Kidney epithelial cell (primary cell): ENCODE measurements around the gene ACTR3C. TPM values are rescaled to one million over a fixed set of nuclear protein-coding genes. Genes with fewer than 3 reads are reported as not detected.
"Not testable (repeated sequence)": the region's sequence is repeated elsewhere in the genome, so short reads cannot be mapped to it uniquely, and the experiment has no call there.

Experiments used
- DNase-seq: peaks from one replicate; pipeline ENCODE4 v3.0.0-alpha.2; 2010; ENCODE audit warnings: low read depth
- H3K27me3 ChIP-seq: 2 replicates; pipeline ENCODE4 v1.6.0; 2011; ENCODE audit warnings: low read length; ENCODE audit not compliant: control insufficient read depth, insufficient read depth
- H3K36me3 ChIP-seq: 2 replicates; pipeline ENCODE4 v1.5.1; 2011; ENCODE audit warnings: low read length; ENCODE audit not compliant: control insufficient read depth, insufficient read depth
- H3K4me3 ChIP-seq: 2 replicates; pipeline ENCODE4 v1.5.1; 2011; ENCODE audit warnings: low read depth, mild to moderate bottlenecking, control low read depth, low read length
- total RNA-seq: library from RNA; depleted of rRNA; stranded (reverse); fragments of >200 nt; gene quantifications from 2 replicates; pipeline ENCODE4 v1.2.3, GENCODE V29; 2015

ACTR3C gene
- total RNA-seq, 1 donor from 2014 or later, result 3.3 TPM

GRCh38 chr7:150268287-150268686 is 55.1 kb downstream of the ACTR3C start:
- H3K27me3 ChIP-seq, DNase-seq, H3K4me3 ChIP-seq, H3K36me3 ChIP-seq: not testable (repeated sequence)

GRCh38 chr7:150266953-150267665 is 56.2 kb downstream of the ACTR3C start:
- H3K36me3 ChIP-seq, H3K4me3 ChIP-seq, H3K27me3 ChIP-seq, DNase-seq: not testable (repeated sequence)

- H3K36me3 ChIP-seq, H3K4me3 ChIP-seq, DNase-seq, H3K27me3 ChIP-seq: not testable (repeated sequence)
Measured at GRCh38 chr7:150262656-150263055, 60.7 kb downstream of the ACTR3C start.

- not testable (repeated sequence) for H3K27me3 ChIP-seq, DNase-seq, H3K4me3 ChIP-seq, H3K36me3 ChIP-seq
Measured at GRCh38 chr7:150247745-150248144, 75.6 kb downstream of the ACTR3C start.

GRCh38 chr7:150245208-150245607 is 78.1 kb downstream of the ACTR3C start:
- H3K27me3 ChIP-seq, DNase-seq, H3K36me3 ChIP-seq, H3K4me3 ChIP-seq: not testable (repeated sequence)

- H3K4me3 ChIP-seq, DNase-seq, H3K36me3 ChIP-seq, H3K27me3 ChIP-seq: not testable (repeated sequence)
Measured at GRCh38 chr7:150242935-150243334, 80.4 kb downstream of the ACTR3C start.

GRCh38 chr7:150225444-150225843 is 97.9 kb downstream of the ACTR3C start:
- H3K27me3 ChIP-seq, DNase-seq, H3K4me3 ChIP-seq, H3K36me3 ChIP-seq: not testable (repeated sequence)

GRCh38 chr7:150222083-150222972 is 101.0 kb downstream of the ACTR3C start:
- H3K27me3 ChIP-seq, H3K36me3 ChIP-seq, H3K4me3 ChIP-seq, DNase-seq: not testable (repeated sequence)

GRCh38 chr7:150220673-150221181 is 102.6 kb downstream of the ACTR3C start:
- not testable (repeated sequence) for H3K27me3 ChIP-seq, H3K36me3 ChIP-seq, DNase-seq, H3K4me3 ChIP-seq

- DNase-seq, H3K27me3 ChIP-seq, H3K36me3 ChIP-seq, H3K4me3 ChIP-seq: not testable (repeated sequence)
Measured at GRCh38 chr7:150219941-150220658, 103.2 kb downstream of the ACTR3C start.

GRCh38 chr7:150206848-150207247 is 116.5 kb downstream of the ACTR3C start:
- not testable (repeated sequence) for H3K27me3 ChIP-seq, DNase-seq, H3K4me3 ChIP-seq, H3K36me3 ChIP-seq

GRCh38 chr7:150205866-150206265 is 117.5 kb downstream of the ACTR3C start:
- DNase-seq, H3K4me3 ChIP-seq, H3K27me3 ChIP-seq, H3K36me3 ChIP-seq: not testable (repeated sequence)

GRCh38 chr7:150204577-150204976 is 118.8 kb downstream of the ACTR3C start:
- H3K4me3 ChIP-seq, DNase-seq, H3K36me3 ChIP-seq, H3K27me3 ChIP-seq: not testable (repeated sequence)

GRCh38 chr7:150202894-150203293 is 120.5 kb downstream of the ACTR3C start:
- DNase-seq, H3K27me3 ChIP-seq, H3K36me3 ChIP-seq, H3K4me3 ChIP-seq: not testable (repeated sequence)
